IMR-90 (cell line): ENCODE results near the gene SNX7. TPM values are rescaled to one million over a fixed set of nuclear protein-coding genes. Genes with fewer than 3 reads are reported as not detected.

ENCODE experiments used
- ATAC-seq: fragments of 200-7000 bp; cut with Tn5 transposase; 2 replicates; pipeline ENCODE4 v1.9.1; 2020; ENCODE audit warnings: low read depth, mild to moderate bottlenecking, moderate library complexity
- BruUV-seq: library from RNA; stranded (reverse); fragments of 400-500 nt; replicated peaks from 2 replicates; lab custom pipeline; 2021; lab: Mats Ljungman, UMichigan
- CTCF ChIA-PET: fragments of 300-600 bp; formaldehyde crosslinking; extraction: SDS; loops from one replicate; lab custom pipeline; 2021; ENCODE audit warnings: antibody characterized with exemption; lab: Yijun Ruan, JAX
- POLR2A ChIA-PET: fragments of 300-600 bp; sonication (Branson Sonifier 250); formaldehyde crosslinking; loops from one replicate; lab custom pipeline; 2022; ENCODE audit warnings: antibody characterized with exemption; ENCODE audit not compliant: unreplicated experiment; lab: Charles Lee
- DNase-seq: peaks from one replicate; pipeline ENCODE4 v3.0.0; 2013
- H2AFZ ChIP-seq: replicated peaks from 2 replicates; pipeline ENCODE3; 2013; ENCODE audit warnings: low read length, mild to moderate bottlenecking; ENCODE audit not compliant: poor library complexity
- H2AK5ac ChIP-seq: 2 replicates; pipeline ENCODE4 v1.6.1; 2013; ENCODE audit warnings: low read depth, low read length, inconsistent platforms
- H2AK9ac ChIP-seq: replicated peaks from 2 replicates; pipeline ENCODE3; 2013; ENCODE audit warnings: mild to moderate bottlenecking, low read depth, low read length, moderate library complexity; ENCODE audit not compliant: poor library complexity
- H2BK120ac ChIP-seq: 2 replicates; pipeline ENCODE4 v1.6.1; 2013; ENCODE audit warnings: low read depth, low read length, inconsistent platforms
- H2BK15ac ChIP-seq: 3 replicates; pipeline ENCODE4 v1.6.1; 2013; ENCODE audit warnings: low read depth, low read length, inconsistent platforms
- H2BK20ac ChIP-seq: 2 replicates; pipeline ENCODE4 v1.6.1; 2013; ENCODE audit warnings: low read depth, mild to moderate bottlenecking, inconsistent platforms, low read length, moderate library complexity
- H2BK5ac ChIP-seq: 2 replicates; pipeline ENCODE4 v1.6.1; 2013; ENCODE audit warnings: mild to moderate bottlenecking, low read depth, low read length, inconsistent platforms; ENCODE audit not compliant: poor library complexity, severe bottlenecking
- H3K14ac ChIP-seq: replicated peaks from 2 replicates; pipeline ENCODE4 v1.6.1; 2013; ENCODE audit warnings: low read depth, low read length, inconsistent platforms
- H3K18ac ChIP-seq: 2 replicates; pipeline ENCODE4 v1.6.1; 2013; ENCODE audit warnings: low read depth, low read length, control low read depth
- H3K23ac ChIP-seq: 2 replicates; pipeline ENCODE4 v1.6.1; 2013; ENCODE audit warnings: low read depth, low read length, inconsistent platforms
- H3K27ac ChIP-seq: 2 replicates; pipeline ENCODE4 v1.5.1; 2013; ENCODE audit warnings: mild to moderate bottlenecking, control low read depth, low read length; ENCODE audit not compliant: insufficient read depth
- H3K27me3 ChIP-seq: 2 replicates; pipeline ENCODE4 v1.6.1; 2013; ENCODE audit warnings: low read length; ENCODE audit not compliant: control insufficient read depth, insufficient read depth
- H3K36me3 ChIP-seq: 2 replicates; pipeline ENCODE4 v1.6.1; 2013; ENCODE audit warnings: low read length, mixed read lengths; ENCODE audit not compliant: control insufficient read depth, insufficient read depth
- H3K4ac ChIP-seq: 2 replicates; pipeline ENCODE4 v1.6.1; 2013; ENCODE audit warnings: low read depth, low read length, inconsistent platforms
- H3K4me1 ChIP-seq: 2 replicates; pipeline ENCODE4 v1.6.1; 2013; ENCODE audit warnings: low read length, mixed read lengths; ENCODE audit not compliant: control insufficient read depth, insufficient read depth
- H3K4me2 ChIP-seq: 2 replicates; pipeline ENCODE4 v1.6.1; 2013; ENCODE audit warnings: low read depth, mild to moderate bottlenecking, control low read depth, low read length, moderate library complexity
- H3K4me3 ChIP-seq: 2 replicates; pipeline ENCODE4 v1.5.1; 2013; ENCODE audit warnings: low read depth, mild to moderate bottlenecking, control low read depth, low read length, moderate library complexity; ENCODE audit not compliant: insufficient read depth
- H3K56ac ChIP-seq: 2 replicates; pipeline ENCODE4 v1.6.1; 2013; ENCODE audit warnings: low read length, inconsistent platforms; ENCODE audit not compliant: insufficient read depth; ENCODE audit errors: extremely low read depth
- H3K79me1 ChIP-seq, 2 experiments: 2 replicates each; pipeline ENCODE4 v1.6.1; 2013; ENCODE audit warnings: low read length in 2 of 2, inconsistent platforms in 1 of 2, low read depth in 1 of 2
- H3K9ac ChIP-seq: 2 replicates; pipeline ENCODE4 v1.6.1; 2013; ENCODE audit warnings: low read depth, low read length, control low read depth
- H3K9me1 ChIP-seq: 2 replicates; pipeline ENCODE4 v1.6.1; 2013; ENCODE audit warnings: low read length, inconsistent platforms; ENCODE audit not compliant: insufficient read depth
- H3K9me3 ChIP-seq: 2 replicates; pipeline ENCODE4 v1.6.1; 2013; ENCODE audit warnings: low read length; ENCODE audit not compliant: control insufficient read depth, insufficient read depth
- H4K20me1 ChIP-seq: 2 replicates; pipeline ENCODE4 v1.6.1; 2013; ENCODE audit warnings: low read length, inconsistent platforms; ENCODE audit not compliant: insufficient read depth
- H4K5ac ChIP-seq: 2 replicates; pipeline ENCODE4 v1.6.1; 2013; ENCODE audit warnings: mild to moderate bottlenecking, low read depth, low read length, control low read depth
- H4K8ac ChIP-seq, 2 experiments: 2 replicates each; pipeline ENCODE4 v1.6.1; 2013; ENCODE audit warnings: low read depth in 2 of 2, low read length in 2 of 2, control low read depth in 1 of 2, inconsistent platforms in 1 of 2
- H4K91ac ChIP-seq: 2 replicates; pipeline ENCODE4 v1.6.1; 2013; ENCODE audit warnings: low read depth, low read length, inconsistent platforms; ENCODE audit not compliant: insufficient read depth
- BHLHE40 ChIP-seq: fragments of 150-350 bp; IDR thresholded peaks from 2 replicates; pipeline ENCODE4 v1.6.1; 2016; ENCODE audit warnings: mild to moderate bottlenecking, low read depth, low read length
- CEBPB ChIP-seq: IDR thresholded peaks from 2 replicates; pipeline ENCODE4 v1.6.1; 2012; ENCODE audit warnings: low read depth, low read length, improper control_type of control experiment
- CHD1 ChIP-seq: IDR thresholded peaks from 2 replicates; pipeline ENCODE4 v1.6.1; 2012; ENCODE audit warnings: low read depth, low read length, improper control_type of control experiment
- FOS ChIP-seq: fragments of 150-350 bp; IDR thresholded peaks from 2 replicates; pipeline ENCODE4 v1.6.1; 2016; ENCODE audit warnings: low read depth, low read length
- MAFK ChIP-seq: IDR thresholded peaks from 2 replicates; pipeline ENCODE4 v1.6.1; 2012; ENCODE audit warnings: low read depth, low read length, improper control_type of control experiment
- MAZ ChIP-seq: IDR thresholded peaks from 2 replicates; pipeline ENCODE4 v1.6.1; 2012; ENCODE audit warnings: low read depth, mild to moderate bottlenecking, low read length, improper control_type of control experiment, moderate library complexity, borderline replicate concordance
- MXI1 ChIP-seq: IDR thresholded peaks from 2 replicates; pipeline ENCODE4 v1.6.1; 2012; ENCODE audit warnings: low read depth, mild to moderate bottlenecking, low read length, moderate library complexity, borderline replicate concordance
- NFE2L2 ChIP-seq: fragments of 150-350 bp; IDR thresholded peaks from 2 replicates; pipeline ENCODE4 v1.6.1; 2016; ENCODE audit warnings: low read depth, mild to moderate bottlenecking, low read length
- POLR2A ChIP-seq: IDR thresholded peaks from 2 replicates; pipeline ENCODE4 v1.6.1; 2012; ENCODE audit warnings: mild to moderate bottlenecking, low read depth, low read length
- RAD21 ChIP-seq: IDR thresholded peaks from 2 replicates; pipeline ENCODE4 v1.6.1; 2012; ENCODE audit warnings: low read length, improper control_type of control experiment
- RCOR1 ChIP-seq: IDR thresholded peaks from 2 replicates; pipeline ENCODE4 v1.6.1; 2012; ENCODE audit warnings: mild to moderate bottlenecking, low read length, improper control_type of control experiment; ENCODE audit not compliant: insufficient replicate concordance
- RFX5 ChIP-seq: IDR thresholded peaks from 2 replicates; pipeline ENCODE4 v1.8.0; 2012; ENCODE audit warnings: low read depth, mild to moderate bottlenecking, low read length, moderate library complexity
- SMC3 ChIP-seq: fragments of 150-350 bp; IDR thresholded peaks from 2 replicates; pipeline ENCODE4 v1.6.1; 2016; ENCODE audit warnings: low read depth, mild to moderate bottlenecking, antibody characterized with exemption, low read length, moderate library complexity
- WGBS, 2 experiments: methylation state at CpG; one replicate each; pipeline versions ENCODE4 v1.1.5 to v1.1.7; 2013; ENCODE audit warnings: missing lambda C conversion rate in 2 of 2; ENCODE audit not compliant: insufficient read length in 1 of 2; ENCODE audit errors: extremely low coverage in 2 of 2; 5-methylcytosine and 5-hydroxymethylcytosine counted together
- dilution Hi-C: fragments of 300-500 bp; cut with HindIII; formaldehyde crosslinking; loops from one replicate; pipeline ENCODE4 v1.14.3; 2018; ENCODE audit warnings: low sequenced_read_pairs; ENCODE audit not compliant: unreplicated experiment
- in situ Hi-C: fragments of 300-500 bp; cut with MboI; formaldehyde crosslinking; loops from 3 replicates; pipeline ENCODE4 v1.14.3; 2019; ENCODE audit warnings: low sequenced_read_pairs, inconsistent platforms, mixed read lengths
- intact Hi-C: fragments of 100-400 bp; cut with micrococcal nuclease; formaldehyde crosslinking; loops from 2 replicates; pipeline ENCODE4 v1.10.0; 2022
- polyA plus RNA-seq, 3 experiments: library from polyadenylated mRNA; depleted of rRNA; stranded (reverse); fragments of >200 nt; gene quantifications; 2 replicates each; pipeline ENCODE4 v1.2.3, GENCODE V29; 2012; ENCODE audit warnings: low replicate concordance in 1 of 3
- total RNA-seq: library from RNA; depleted of rRNA; stranded (reverse); fragments of >200 nt; gene quantifications from 2 replicates; pipeline ENCODE4 v1.2.3, GENCODE V29; 2012
- TF ChIP-seq, protein P1 (sequence below): fragments of 150-350 bp; IDR thresholded peaks from 2 replicates; pipeline ENCODE4 v1.6.1; 2017; ENCODE audit warnings: mild to moderate bottlenecking, antibody characterized with exemption, low read length, low read depth
- TF ChIP-seq, protein P2 (sequence below): conservative IDR thresholded peaks from 2 replicates; pipeline ENCODE4 v1.5.1; 2012; ENCODE audit warnings: mild to moderate bottlenecking, low read depth, low read length, improper control_type of control experiment
- TF ChIP-seq, protein P3 (sequence below): fragments of 150-350 bp; IDR thresholded peaks from 2 replicates; pipeline ENCODE4 v1.6.1; 2016; ENCODE audit warnings: low read depth, mild to moderate bottlenecking, low read length, moderate library complexity, borderline replicate concordance

Gene SNX7
- total and polyA plus RNA-seq, 2 of the 4 experiments (the other 2 are of a cell fraction), result 22.5 to 24.4 TPM

DNA sequence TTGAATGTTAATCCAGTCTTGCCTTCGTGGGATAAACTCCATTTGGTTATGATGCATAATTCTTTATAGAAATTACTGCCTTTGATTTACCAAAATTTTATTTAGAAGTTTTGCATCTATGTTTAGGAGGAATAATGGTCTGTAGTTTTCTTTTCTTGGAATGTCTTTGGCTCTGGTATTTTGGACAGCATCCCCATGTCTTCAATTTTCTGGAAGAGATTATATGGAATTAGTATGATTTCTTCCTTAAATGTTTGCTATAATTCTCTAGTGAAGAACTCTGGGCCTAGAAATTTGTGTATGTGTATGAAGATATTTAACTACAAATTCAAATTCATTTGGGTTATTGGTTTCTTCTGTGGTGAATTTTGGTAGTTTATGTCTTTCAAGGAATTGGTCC lies 92.7 kb downstream of the SNX7 start:
- H4K91ac ChIP-seq, result no peak overlapping the region
- H3K23ac ChIP-seq, result no peak overlapping the region
- no peak overlapping the region for H3K4me2 ChIP-seq
- ATAC-seq, result no peak
- H3K9ac ChIP-seq, result no peak overlapping the region
- no peaks in the 10 kb centered on the region for H3K4me1 ChIP-seq
- H2AFZ ChIP-seq, result no peak overlapping the region
- no CpG with 5 or more reads among the region's 1 CpG for WGBS, 2 experiments
- H3K14ac ChIP-seq, result no peak overlapping the region
- H2BK5ac ChIP-seq, result no peak overlapping the region
- H2BK20ac ChIP-seq, result no peak overlapping the region
- no peak overlapping the region for H4K8ac ChIP-seq
- in situ Hi-C loops, result no loop called here
- no peak overlapping the region for H4K5ac ChIP-seq
- ChIA-PET POLR2A (no interaction called here), CTCF (interaction anchor here (0.6 kb wide), 1 partner anchor 953 kb away, joined by 3 read pairs; no protein-coding TSS in a partner anchor)
- H3K18ac ChIP-seq, result no peak overlapping the region
- H3K9me1 ChIP-seq, result peaks cover 3% of the 10 kb centered on the region; the same call in 1 of the 2 replicates
- dilution Hi-C loops, result no loop called here
- no peak overlapping the region for H2BK120ac ChIP-seq
- H3K79me1 ChIP-seq, result no peaks in the 10 kb centered on the region
- H3K27me3 ChIP-seq, result no peaks in the 10 kb centered on the region
- H4K20me1 ChIP-seq, result no peaks in the 10 kb centered on the region
- no peak overlapping the region for H2AK9ac ChIP-seq
- no peaks in the 10 kb centered on the region for H3K36me3 ChIP-seq
- no peak overlapping the region for H2AK5ac ChIP-seq
- intact Hi-C loops, result no loop called here
- no peak overlapping the region for H3K56ac ChIP-seq
- no TSS peak for BruUV-seq
- no peak overlapping the region for H2BK15ac ChIP-seq
- H3K27ac ChIP-seq, result no peak overlapping the region
- H3K4me3 ChIP-seq, result no peak overlapping the region
- no peak overlapping the region for H3K4ac ChIP-seq
- no peaks in the 10 kb centered on the region for H3K9me3 ChIP-seq
- no peak for TF ChIP-seq BHLHE40
- TF ChIP-seq, protein P1, sequence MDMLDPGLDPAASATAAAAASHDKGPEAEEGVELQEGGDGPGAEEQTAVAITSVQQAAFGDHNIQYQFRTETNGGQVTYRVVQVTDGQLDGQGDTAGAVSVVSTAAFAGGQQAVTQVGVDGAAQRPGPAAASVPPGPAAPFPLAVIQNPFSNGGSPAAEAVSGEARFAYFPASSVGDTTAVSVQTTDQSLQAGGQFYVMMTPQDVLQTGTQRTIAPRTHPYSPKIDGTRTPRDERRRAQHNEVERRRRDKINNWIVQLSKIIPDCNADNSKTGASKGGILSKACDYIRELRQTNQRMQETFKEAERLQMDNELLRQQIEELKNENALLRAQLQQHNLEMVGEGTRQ, result no peak
- no peak for TF ChIP-seq FOS
- no peak for TF ChIP-seq SMC3
- no peak for TF ChIP-seq NFE2L2
- TF ChIP-seq, protein P2, sequence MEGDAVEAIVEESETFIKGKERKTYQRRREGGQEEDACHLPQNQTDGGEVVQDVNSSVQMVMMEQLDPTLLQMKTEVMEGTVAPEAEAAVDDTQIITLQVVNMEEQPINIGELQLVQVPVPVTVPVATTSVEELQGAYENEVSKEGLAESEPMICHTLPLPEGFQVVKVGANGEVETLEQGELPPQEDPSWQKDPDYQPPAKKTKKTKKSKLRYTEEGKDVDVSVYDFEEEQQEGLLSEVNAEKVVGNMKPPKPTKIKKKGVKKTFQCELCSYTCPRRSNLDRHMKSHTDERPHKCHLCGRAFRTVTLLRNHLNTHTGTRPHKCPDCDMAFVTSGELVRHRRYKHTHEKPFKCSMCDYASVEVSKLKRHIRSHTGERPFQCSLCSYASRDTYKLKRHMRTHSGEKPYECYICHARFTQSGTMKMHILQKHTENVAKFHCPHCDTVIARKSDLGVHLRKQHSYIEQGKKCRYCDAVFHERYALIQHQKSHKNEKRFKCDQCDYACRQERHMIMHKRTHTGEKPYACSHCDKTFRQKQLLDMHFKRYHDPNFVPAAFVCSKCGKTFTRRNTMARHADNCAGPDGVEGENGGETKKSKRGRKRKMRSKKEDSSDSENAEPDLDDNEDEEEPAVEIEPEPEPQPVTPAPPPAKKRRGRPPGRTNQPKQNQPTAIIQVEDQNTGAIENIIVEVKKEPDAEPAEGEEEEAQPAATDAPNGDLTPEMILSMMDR, result no peak
- TF ChIP-seq RAD21, result no peak
- no peak for TF ChIP-seq MXI1
- no peak for TF ChIP-seq CHD1
- no peak for TF ChIP-seq MAFK
- TF ChIP-seq POLR2A, result no peak
- no peak for TF ChIP-seq CEBPB
- TF ChIP-seq, protein P3, sequence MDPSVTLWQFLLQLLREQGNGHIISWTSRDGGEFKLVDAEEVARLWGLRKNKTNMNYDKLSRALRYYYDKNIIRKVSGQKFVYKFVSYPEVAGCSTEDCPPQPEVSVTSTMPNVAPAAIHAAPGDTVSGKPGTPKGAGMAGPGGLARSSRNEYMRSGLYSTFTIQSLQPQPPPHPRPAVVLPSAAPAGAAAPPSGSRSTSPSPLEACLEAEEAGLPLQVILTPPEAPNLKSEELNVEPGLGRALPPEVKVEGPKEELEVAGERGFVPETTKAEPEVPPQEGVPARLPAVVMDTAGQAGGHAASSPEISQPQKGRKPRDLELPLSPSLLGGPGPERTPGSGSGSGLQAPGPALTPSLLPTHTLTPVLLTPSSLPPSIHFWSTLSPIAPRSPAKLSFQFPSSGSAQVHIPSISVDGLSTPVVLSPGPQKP, result no peak
- no peak for TF ChIP-seq RFX5
- TF ChIP-seq RCOR1, result no peak
- TF ChIP-seq MAZ, result no peak
- no peak for DNase-seq
